ENCODE data around the gene BCKDHA. TPM values are rescaled to one million over a fixed set of nuclear protein-coding genes. Genes with fewer than 3 reads are reported as not detected.

Gene BCKDHA
- total and polyA plus RNA-seq, 9 of the 15 experiments (the other 6 are each of a cell fraction or from before 2014, with no cell fraction given): 4.5 to 52.5 (median 14.1) TPM

DNA sequence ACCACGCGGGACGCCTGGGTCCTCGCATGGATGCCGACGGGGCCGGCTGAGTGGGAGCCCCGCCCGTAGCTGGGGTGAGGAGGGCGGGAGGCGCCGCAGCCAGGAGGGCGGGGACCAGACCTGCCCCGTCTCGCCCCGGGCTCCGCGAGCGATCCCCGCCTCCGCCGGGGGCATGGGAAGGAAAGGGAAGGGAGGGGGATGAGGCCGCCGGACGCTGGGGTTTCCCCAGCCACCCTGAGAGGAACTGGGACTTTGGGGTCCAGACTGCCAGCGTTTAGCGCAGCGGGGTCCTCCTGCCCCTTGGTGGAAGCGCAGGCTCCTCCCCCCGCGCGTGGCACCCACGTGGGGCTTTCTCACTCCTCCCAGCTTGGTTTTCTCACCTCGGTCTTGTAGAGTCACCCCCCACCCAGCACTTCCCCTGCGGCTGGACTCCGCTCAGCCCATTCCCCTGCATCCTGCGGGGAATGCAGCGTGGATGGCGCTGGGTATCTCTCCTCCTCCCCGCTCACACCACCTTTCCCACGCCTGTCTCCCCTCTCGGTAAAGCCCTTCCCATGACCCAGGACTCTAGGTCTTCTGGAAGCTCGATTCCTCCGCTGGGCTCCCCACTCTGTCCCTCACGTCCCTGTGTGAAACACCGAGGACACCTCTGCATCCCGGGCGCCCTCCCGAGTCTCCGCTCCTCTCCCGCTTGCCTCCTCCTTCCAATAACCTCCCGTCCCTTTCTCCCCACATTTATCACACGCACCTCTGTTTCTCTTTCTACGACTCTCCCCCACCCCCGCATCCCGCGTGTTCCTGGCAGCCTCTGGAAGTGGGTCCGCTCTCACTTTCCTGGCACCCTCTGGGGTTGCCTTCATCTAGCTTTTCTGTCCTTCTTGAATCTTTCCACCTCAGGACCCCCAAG, 46.0 kb upstream of the BCKDHA start (continued):
- peak; percentile 29 for TF ChIP-seq CHD1 (IDR thresholded peaks at IDR 0.05; ENCODE audit: low read length)
- TF ChIP-seq, protein P1, sequence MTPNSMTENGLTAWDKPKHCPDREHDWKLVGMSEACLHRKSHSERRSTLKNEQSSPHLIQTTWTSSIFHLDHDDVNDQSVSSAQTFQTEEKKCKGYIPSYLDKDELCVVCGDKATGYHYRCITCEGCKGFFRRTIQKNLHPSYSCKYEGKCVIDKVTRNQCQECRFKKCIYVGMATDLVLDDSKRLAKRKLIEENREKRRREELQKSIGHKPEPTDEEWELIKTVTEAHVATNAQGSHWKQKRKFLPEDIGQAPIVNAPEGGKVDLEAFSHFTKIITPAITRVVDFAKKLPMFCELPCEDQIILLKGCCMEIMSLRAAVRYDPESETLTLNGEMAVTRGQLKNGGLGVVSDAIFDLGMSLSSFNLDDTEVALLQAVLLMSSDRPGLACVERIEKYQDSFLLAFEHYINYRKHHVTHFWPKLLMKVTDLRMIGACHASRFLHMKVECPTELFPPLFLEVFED (CRISPR knock-in tag; conservative IDR thresholded peaks at IDR 0.05): 0 out of 2 replicates have a peak, but pooled peaks have one; percentile 31
- TF ChIP-seq, protein P2, sequence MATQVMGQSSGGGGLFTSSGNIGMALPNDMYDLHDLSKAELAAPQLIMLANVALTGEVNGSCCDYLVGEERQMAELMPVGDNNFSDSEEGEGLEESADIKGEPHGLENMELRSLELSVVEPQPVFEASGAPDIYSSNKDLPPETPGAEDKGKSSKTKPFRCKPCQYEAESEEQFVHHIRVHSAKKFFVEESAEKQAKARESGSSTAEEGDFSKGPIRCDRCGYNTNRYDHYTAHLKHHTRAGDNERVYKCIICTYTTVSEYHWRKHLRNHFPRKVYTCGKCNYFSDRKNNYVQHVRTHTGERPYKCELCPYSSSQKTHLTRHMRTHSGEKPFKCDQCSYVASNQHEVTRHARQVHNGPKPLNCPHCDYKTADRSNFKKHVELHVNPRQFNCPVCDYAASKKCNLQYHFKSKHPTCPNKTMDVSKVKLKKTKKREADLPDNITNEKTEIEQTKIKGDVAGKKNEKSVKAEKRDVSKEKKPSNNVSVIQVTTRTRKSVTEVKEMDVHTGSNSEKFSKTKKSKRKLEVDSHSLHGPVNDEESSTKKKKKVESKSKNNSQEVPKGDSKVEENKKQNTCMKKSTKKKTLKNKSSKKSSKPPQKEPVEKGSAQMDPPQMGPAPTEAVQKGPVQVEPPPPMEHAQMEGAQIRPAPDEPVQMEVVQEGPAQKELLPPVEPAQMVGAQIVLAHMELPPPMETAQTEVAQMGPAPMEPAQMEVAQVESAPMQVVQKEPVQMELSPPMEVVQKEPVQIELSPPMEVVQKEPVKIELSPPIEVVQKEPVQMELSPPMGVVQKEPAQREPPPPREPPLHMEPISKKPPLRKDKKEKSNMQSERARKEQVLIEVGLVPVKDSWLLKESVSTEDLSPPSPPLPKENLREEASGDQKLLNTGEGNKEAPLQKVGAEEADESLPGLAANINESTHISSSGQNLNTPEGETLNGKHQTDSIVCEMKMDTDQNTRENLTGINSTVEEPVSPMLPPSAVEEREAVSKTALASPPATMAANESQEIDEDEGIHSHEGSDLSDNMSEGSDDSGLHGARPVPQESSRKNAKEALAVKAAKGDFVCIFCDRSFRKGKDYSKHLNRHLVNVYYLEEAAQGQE (IDR thresholded peaks at IDR 0.05; ENCODE audit: borderline replicate concordance): no peak
- TF ChIP-seq, protein P2 (CRISPR knock-in tag; IDR thresholded peaks at IDR 0.05; ENCODE audit: low read depth): no peak
- no peak for TF ChIP-seq ZNF174 (CRISPR knock-in tag; IDR thresholded peaks at IDR 0.05)
- TF ChIP-seq RHOXF2B (CRISPR knock-in tag; conservative IDR thresholded peaks at IDR 0.05): no peak
- peak; percentile 50; the same call in 1 of the 2 replicates for TF ChIP-seq POLR2AphosphoS5 (IDR thresholded peaks at IDR 0.05; ENCODE audit: control insufficient read depth, insufficient read depth, low read depth, low read length)
- TF ChIP-seq ZNF57 (CRISPR knock-in tag; IDR thresholded peaks at IDR 0.05): no peak
- TF ChIP-seq, protein P3, sequence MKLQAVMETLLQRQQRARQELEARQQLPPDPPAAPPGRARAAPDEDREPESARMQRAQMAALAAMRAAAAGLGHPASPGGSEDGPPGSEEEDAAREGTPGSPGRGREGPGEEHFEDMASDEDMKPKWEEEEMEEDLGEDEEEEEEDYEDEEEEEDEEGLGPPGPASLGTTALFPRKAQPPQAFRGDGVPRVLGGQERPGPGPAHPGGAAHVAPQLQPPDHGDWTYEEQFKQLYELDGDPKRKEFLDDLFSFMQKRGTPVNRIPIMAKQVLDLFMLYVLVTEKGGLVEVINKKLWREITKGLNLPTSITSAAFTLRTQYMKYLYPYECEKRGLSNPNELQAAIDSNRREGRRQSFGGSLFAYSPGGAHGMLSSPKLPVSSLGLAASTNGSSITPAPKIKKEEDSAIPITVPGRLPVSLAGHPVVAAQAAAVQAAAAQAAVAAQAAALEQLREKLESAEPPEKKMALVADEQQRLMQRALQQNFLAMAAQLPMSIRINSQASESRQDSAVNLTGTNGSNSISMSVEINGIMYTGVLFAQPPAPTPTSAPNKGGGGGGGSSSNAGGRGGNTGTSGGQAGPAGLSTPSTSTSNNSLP (IDR thresholded peaks at IDR 0.05; ENCODE audit: borderline replicate concordance, low read depth, low read length): no peak
- TF ChIP-seq, protein P4, sequence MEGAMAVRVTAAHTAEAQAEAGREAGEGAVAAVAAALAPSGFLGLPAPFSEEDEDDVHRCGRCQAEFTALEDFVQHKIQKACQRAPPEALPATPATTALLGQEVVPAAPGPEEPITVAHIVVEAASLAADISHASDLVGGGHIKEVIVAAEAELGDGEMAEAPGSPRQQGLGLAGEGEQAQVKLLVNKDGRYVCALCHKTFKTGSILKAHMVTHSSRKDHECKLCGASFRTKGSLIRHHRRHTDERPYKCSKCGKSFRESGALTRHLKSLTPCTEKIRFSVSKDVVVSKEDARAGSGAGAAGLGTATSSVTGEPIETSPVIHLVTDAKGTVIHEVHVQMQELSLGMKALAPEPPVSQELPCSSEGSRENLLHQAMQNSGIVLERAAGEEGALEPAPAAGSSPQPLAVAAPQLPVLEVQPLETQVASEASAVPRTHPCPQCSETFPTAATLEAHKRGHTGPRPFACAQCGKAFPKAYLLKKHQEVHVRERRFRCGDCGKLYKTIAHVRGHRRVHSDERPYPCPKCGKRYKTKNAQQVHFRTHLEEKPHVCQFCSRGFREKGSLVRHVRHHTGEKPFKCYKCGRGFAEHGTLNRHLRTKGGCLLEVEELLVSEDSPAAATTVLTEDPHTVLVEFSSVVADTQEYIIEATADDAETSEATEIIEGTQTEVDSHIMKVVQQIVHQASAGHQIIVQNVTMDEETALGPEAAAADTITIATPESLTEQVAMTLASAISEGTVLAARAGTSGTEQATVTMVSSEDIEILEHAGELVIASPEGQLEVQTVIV (CRISPR knock-in tag; IDR thresholded peaks at IDR 0.05; ENCODE audit: borderline replicate concordance): no peak
- no peak for TF ChIP-seq SP2 (IDR thresholded peaks at IDR 0.05; ENCODE audit: extremely low read depth, low read depth, low read length, poor library complexity, severe bottlenecking)
- no peak for TF ChIP-seq RFX7 (CRISPR knock-in tag; IDR thresholded peaks at IDR 0.05)

All from K562 (cell line).